EL (cell line): ENCODE data around the gene TUBA4A.

Experiments
- DNase-seq: peaks from one replicate; pipeline ENCODE4 v3.0.0-alpha.2; 2016

Gene TUBA4A

DNA sequence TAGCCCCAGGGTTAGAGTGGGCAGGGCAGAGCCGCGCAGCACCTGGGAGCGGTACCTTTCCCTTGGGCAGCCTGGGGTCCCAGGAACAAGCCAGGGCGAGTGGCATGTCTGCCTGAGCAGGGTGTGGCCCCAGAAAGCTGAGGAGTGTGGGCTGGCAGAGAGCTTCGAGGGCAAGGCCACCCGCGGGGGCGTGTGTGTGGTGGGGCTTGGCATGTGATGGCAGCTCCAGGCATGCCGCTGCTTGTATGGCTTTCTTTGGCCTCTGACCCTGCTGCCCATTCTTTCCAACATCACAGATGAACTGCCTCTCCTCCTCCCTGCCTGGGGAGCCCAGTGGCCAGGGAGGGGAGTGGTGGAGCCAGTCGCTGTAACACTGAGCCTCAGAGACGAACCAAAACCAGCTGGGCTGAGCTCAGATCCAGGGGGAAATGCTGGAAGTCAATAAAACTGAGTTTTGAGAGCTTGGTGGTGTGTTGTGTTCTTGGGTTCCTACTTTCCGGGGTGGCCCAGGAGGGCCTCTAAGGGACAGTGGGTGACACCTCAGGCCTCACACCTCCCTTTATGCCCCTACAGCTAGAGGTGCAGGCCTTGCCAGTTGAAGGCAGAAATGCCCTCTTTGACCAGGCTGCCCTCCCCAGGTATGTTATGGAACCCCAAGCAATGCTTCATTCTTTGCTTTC lies 32.9 kb upstream of the TUBA4A start:
- DNase-seq = peak; percentile 36

DNA sequence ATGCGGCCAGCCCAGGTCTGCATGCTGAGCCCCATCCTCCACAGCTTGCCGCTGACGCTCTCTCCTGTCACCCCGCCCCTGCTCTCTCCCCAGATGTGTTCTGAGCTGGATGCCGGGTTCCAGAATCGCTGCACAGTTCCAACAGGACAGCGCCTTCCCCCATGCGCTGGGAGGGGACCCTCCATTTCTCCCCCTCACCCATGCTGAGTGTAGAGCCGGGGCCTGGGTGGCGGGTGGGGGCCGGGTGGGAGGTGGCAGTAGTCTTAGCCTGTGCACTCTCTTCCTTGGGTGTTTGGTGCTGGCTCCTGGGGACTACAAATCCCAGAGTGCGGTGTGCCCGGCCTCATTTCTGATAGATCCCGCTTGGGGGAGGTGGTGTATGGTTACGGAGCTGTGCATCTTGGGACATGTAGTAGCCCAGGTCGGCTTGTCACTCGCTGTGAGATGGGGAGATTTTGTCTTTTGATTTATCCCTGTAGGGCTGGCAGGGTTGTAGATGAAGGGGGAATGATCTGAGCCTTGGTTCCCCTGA lies 32.2 kb upstream of the TUBA4A start:
- DNase-seq = no peak

DNA sequence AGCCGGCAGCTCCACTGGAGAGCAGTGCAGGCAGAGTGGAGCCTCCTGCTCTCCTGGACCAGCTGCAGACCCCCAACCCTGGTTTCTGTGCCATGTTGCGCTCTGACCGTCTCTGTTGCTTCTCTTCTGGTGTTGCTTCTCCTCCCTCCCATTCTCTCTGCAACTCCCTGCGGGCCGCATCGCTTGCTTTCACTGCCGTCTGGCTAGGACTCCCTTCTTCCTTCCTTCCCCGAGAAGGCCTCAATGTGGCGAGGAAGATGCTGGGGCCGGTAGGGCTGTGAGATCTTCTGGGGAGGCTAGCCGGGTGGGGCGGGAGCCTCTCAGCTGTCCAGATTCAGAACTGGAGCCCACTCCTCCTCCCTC lies 31.6 kb upstream of the TUBA4A start:
- DNase-seq = no peak

- no peak for DNase-seq
Observed at GRCh38 chr2:219284501-219285372, 31.0 kb upstream of the TUBA4A start.

GRCh38 chr2:219282943-219283581 lies 29.3 kb upstream of the TUBA4A start:
- DNase-seq = no peak

DNA sequence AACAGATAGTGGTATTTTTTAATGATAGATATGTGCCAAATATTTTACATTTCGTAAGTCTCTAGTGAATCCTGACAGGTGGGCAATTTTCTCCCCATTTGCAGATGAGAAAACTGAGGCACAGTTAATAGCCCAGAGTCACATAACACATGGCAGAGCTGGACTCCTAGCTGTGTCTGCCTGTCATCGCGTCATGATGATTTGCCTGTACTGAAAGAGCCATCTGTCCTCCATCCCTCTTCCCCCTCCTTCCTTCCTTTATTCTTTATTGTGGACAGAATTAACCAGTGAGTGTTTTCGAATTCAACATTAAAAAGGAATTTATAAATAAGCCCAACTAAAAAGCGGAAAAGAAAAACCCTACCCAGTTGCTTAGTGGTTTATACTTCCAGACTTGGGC lies 28.7 kb upstream of the TUBA4A start:
- no peak for DNase-seq

DNA sequence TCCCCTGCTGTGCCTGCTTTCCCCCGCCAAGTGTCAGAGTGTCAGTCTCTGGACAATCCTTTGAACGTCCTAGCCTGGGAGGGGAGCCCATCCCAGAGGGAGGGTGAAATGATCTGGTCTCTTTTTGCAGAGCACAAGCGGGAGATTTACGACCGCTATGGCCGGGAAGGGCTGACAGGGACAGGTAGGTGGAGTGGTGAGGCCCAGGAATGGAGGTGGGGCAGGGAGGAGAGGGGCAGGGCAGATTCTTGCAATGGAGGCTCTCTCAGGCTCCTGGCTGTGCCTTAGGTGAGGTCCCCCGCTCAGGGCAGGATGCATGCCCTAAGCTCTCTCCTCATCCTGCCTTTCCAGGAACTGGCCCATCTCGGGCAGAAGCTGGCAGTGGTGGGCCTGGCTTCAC lies 27.9 kb upstream of the TUBA4A start:
- DNase-seq = no peak

GRCh38 chr2:219280651-219281050 lies 26.9 kb upstream of the TUBA4A start:
- DNase-seq = no peak

DNA sequence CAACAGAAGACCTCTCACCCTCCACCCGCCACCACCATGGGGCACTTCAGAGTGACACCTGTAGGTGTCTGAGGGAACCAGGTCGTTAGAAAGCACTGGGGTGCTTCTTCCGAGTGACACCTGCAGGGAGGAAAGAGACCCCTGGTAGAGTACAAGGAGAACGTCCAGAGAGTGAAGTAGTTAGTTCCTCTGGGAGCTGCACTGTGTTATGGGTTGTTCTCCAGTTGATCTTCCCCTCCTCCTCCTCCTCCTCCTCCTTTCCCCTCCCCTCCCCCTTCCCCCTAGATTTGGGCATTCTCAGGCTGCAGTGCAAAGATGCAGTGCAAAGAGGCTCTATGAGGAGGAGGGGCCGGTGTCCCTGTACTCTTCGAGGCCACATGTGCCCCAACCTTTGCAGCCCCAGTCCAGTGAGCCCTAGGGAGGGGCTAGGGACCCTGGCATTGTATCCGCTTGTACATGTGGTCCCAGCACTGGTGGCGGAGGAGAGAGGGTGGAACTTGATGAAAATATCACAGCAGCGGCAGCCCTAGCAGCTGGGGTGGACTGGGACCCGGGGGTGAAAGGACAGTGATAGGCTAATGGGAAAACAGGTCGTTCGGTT lies 26.3 kb upstream of the TUBA4A start:
- DNase-seq = no peak

DNA sequence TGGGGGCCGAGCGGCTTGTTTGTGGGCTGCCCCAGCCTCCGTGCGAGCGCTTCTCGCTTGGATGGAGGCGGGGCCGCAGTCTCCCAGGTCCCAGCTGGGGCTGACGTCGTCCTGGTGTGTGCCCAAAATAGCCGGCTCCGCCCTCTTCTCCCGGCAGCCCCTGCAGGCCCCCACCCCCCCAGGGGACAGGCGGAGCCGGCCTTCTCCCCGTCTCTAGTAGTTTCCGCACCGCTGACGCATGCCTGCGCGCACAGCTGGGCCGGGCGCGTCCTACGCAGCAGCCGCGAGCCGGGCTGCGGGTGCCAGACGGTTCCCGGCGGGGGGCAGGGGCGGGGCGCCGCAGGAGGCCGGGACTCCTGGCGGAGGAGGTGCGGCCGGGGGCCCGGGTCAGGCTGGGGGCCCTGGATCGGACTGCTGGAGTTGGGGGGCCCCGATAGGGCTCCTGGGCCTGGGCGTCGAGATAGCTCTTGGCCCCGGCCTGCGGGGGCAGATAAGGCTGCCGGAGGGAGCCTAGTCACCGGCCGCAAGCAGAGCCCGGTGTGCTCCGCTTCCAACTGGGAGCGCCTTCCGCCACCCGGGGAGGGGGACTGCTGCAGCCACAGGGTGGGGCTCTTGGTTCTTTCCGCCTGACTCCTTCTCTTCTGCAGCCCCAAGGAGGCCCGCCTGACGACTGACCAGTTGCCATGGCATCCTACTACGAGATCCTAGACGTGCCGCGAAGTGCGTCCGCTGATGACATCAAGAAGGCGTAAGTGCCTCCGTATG lies 25.6 kb upstream of the TUBA4A start, which contains the start of gene DNAJB2:
Gene DNAJB2, plus strand, starts transcription at position 216 of the 765 bp plus-strand sequence. Its CDS starts 468 bp downstream, at position 684.
- DNase-seq = peak; percentile 99

- no peak for DNase-seq
Observed at GRCh38 chr2:219278655-219279150, 25.0 kb upstream of the TUBA4A start.

GRCh38 chr2:219277703-219278654 lies 24.3 kb upstream of the TUBA4A start:
- peak; percentile 78 for DNase-seq

DNA sequence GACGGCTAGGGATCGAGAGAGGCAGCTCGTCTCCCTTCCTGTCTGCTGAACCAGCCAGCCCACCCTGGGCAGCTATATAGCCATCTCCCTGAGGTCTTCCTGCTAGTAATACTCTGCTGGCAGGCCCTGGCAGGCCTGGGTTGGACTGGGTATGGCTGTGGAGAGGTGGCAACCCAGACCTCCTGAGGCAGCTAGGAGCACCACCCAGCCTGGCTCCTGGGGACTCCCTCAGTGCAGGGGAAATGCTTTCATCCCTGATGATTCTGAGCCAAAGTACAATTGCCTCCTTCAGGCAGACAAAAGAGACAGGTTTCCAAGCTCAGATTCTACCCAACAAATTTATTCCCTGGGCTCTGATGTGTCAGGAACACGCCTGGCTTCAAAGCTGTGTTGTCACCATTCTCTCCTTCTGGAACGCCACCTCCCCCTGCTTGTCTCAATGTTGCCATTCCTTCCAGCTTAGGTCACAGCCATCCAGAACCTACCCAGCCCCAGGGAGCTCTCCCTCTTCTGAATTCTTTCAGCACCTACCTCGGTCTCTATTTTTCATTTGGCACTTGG lies 20.7 kb upstream of the TUBA4A start:
- DNase-seq = peak; percentile 86

GRCh38 chr2:219273937-219274336 lies 20.2 kb upstream of the TUBA4A start:
- DNase-seq = peak; percentile 65

GRCh38 chr2:219272995-219273394 lies 19.3 kb upstream of the TUBA4A start:
- DNase-seq = peak; percentile 43

GRCh38 chr2:219272356-219272755 lies 18.6 kb upstream of the TUBA4A start:
- DNase-seq = no peak

- no peak for DNase-seq
Observed at GRCh38 chr2:219271021-219271420, 17.3 kb upstream of the TUBA4A start.

DNA sequence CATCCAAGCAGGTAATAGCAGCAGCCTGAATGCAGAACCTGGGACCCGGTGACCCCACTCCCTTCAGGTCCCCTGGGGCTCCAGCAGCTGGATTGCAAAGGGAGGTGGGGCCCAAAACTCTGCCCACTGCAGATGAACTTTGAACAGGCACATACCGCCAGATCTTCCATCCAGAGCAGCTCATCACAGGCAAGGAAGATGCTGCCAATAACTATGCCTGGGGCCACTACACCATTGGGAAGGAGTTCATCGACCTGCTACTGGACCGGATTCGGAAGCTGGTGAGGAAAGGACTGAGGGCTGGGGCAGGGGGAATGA lies 16.3 kb upstream of the TUBA4A start:
- DNase-seq = no peak

- DNase-seq = no peak
Observed at GRCh38 chr2:219269362-219270054, 15.8 kb upstream of the TUBA4A start.

DNA sequence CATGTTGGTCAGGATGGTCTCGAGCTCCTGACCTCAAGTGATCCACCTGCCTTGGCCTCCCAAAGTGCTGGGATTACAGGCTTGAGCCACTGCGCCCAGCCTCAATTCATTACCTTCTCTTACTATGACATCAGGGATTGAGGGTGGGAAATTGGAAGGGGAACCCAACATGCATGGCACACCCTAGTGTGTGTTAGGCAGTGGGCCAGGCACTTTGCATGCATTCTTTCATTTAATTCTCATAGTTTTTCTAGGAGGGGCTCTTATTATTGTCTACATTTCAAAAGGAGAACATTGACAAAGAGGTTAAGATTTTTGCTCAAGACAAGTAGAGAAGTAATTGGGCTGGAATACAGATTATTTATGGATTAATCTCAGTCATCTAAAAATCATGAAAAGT lies 14.6 kb upstream of the TUBA4A start:
- no peak for DNase-seq
